HG03521 (cell line): Measurements from ENCODE around the gene PRRC2A.
"Not testable (repeated sequence)": the region's sequence is repeated elsewhere in the genome, so short reads cannot be mapped to it uniquely, and the experiment has no call there.

ENCODE experiments used
- ATAC-seq: cut with Tn5 transposase; IDR thresholded peaks from one replicate; pipeline ENCODE4 v1.9.1; 2021; ENCODE audit warnings: mild to moderate bottlenecking, moderate library complexity; ENCODE audit not compliant: unreplicated experiment

PRRC2A gene

DNA sequence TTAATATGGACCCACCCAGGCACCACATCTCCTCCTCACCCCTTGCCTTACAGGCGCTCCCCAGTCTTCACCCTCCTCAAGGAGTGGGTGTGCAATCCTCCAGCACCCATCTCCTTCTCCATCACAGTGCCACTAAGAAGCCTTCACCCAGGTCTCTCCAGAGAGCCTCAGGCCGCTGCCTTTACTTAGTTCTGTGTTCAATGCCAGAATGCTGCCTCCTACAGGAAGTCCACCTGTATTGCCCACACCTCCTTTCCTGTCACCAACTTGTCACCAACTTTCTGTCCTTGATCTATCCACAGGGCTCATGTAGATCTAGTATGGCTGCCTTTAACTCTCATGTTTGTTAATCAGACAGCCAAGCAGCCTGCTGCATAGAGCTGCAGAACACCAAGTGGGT, 35.0 kb upstream of the PRRC2A start:
- no peak for ATAC-seq

DNA sequence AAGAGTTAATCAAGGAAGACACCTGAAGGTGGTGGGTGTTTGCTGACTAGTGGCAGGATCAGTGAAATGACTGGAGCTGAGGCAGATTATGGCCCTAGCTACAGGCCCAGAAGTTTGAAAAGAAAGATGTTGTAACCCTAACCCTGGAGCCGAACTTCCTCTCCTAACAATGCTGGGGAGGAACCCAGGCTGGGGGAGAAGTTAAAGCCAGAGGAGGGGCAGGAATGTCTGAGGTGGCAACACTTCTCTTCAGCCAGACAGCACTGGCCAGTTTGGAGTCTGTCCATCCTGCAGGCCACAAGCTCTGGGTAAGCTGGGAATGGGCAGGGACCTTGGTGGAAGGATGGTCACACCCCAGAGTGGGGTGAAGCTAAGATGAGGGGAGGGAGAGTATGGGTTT, 34.5 kb upstream of the PRRC2A start, which contains the start of gene LST1:
Gene LST1, plus strand, starts transcription at position 270 of the 400 bp plus-strand sequence. CDS start 1,023 bp downstream, outside the sequence.
- no peak for ATAC-seq

DNA sequence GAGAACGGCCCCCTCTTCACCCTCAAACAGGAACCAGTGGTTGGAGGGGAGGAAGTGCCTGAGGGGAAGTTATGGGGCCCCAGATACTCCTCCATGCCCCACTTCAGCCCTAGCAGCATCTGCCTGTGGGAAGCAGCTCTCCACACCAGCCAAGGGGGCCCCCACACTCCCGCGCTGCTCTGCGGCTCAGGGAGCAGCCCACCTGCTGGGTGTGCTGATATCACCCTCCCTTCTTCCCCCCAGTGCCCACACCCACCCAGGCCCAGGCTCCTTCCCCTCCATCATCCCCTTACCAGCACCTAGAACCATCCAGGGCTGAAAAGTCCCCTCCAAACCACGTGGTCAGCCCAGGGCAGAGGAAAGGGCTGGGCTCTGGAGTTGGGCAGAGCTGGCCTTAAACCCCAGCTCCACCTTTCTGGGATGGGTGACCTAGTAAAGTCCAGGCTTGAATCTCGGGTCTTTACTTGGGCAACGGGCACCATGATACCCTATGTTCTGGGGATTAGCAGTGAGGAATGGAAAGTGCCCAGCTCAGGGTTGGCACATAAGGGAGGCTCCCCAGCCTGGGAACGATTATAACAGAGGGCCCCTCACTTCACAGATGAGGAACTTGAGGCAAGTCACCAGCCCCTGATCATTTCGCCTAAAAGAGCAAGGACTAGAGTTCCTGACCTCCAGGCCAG, 33.8 kb upstream of the PRRC2A start:
- no peak for ATAC-seq

DNA sequence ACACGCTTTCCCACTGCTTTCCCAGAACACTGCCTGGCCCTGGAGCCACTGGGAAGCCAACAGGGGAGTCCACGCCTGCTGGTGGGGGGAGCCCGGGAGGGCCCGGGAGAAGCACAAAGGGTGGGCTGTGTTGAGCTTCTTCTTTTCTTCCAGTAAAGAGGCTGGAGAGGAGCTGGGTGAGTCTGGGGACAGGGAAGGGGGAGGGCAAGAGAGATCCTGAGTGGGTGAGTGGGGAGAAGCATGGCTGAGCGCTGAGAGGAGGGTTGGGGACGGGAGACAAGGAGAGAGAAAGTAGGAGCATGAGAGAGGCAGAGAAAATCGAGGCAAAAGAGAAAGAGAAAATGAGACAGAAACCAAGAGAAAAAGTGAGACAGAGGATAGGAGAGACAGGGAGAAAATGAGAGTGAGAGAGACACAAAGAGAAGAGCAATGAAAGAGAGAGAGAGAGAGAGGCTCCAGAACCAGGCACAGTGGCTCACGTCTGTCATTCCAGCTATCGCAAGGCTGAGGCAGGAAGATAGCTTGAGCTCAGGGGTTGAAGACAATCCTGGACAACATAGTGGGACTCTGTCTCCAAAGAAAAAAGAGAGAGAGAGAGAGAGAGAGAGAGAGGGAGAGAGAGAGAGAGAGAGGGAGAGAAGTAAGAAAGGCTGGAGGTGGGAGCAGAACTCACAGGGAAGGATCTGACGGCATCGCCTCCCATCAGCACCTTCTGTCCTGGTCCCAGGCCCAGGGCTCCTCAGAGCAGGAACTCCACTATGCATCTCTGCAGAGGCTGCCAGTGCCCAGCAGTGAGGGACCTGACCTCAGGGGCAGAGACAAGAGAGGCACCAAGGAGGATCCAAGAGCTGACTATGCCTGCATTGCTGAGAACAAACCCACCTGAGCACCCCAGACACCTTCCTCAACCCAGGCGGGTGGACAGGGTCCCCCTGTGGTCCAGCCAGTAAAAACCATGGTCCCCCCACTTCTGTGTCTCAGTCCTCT, 32.4 kb upstream of the PRRC2A start:
- no peak for ATAC-seq

DNA sequence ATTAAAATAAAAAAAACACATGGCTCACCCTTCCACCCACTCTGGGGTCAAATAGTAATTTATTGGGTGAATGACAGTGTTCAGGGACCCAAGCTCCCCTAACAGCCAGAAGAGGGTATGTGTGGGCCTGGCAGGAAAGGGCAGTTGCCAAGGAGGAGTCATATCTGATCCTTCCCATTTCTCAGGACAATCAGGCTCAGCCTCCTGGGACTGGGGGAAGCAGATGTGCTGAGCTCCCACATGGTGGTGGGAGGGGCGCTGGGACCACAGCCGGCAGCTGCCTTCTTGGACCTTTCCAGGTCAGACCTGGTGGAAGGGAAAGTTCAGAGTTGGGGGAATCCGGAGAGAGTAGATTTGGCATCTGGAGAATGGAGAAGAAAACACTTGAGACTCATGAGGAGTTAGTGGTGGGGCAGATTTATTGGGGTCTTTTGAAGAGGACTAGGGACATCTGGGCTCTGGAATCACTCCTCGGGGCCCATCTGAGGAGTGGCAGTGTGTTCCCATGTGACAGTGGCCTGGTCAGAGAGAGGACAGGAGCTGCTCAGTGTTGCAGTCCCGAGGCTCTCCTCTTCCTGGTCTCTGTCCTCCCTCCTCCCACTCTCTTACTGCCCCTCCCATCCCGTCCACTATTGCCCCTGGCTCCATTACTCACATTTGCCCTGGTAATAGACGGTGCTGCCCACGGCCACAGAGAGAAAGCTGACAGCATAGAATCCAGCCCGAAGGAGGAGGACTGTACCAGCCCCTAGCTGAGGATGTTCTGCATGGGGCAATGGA, 31.5 kb upstream of the PRRC2A start:
- no peak for ATAC-seq

DNA sequence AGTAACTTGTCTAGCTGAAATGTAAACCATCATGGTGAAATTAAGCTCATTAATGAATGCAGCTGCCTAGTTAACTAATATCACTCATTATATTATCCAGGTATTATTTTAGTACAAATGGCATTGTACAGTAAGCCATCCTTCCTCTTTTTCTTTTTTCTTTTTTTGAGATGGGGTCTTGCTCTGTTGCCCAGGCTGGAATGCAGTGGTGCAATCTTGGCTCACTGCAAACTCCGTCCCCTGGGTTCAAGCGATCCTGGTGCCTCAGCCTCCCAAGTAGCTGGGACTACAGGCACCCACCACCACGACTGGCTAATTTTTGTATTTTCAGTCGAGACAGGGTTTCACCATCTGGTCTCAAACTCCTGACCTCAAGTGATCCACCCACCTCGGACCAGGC, 29.8 kb upstream of the PRRC2A start:
- ATAC-seq = not testable (repeated sequence)

DNA sequence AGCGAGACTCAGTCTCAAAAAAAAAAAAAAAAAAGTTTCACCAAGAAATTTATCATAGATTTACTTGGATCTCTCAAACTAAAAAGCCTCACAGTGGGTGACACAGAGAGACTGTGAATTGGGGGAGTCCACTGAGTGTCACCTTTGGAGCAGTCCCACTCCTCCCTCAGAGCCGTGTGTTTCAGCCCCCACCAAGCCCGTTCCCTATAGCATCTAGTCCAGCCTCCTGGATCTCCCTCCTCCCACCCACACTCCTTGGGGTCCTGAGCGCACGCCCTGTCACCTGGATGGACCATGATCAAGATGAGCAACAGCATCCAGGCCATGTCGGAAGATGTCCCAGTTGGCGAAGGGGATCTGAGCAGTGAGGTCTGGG, 28.1 kb upstream of the PRRC2A start:
- ATAC-seq = no peak

DNA sequence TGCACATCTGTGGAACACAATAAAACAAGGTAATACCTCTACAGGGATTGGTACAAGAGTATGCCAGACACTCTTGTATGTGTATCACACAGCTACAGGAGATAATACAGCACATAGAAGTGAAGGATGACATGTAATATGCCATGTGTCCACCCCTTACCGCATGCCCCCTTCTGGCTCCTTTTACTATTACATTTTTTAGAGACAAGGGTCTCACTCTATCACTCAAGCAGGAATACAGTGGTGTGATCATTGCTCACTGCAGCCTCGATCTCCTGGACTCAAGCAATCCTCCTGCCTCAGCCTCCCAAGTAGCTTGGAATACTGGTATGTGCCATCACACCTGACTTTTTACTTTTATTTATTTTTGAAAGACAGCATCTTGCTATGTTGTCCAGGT, 23.5 kb upstream of the PRRC2A start:
- ATAC-seq = no peak

DNA sequence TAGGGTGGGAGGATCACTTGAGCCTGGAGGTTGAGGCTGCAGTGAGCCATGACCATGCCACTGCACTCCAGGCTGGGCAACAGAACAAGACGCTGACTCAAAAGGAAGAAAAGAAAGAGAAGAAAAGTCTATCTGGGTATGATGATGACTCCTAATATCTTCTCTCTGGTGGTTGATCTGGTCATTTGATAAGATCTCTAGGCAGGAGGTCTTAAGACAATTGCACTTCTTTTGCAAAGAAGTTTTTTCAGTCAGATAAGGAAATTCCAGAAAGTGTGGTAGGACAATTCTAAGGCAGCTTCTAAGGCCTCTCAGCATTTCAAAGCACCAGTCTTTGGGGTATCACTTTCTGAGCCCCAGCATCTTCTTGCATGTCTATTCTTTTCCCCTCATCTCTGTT, 13.2 kb upstream of the PRRC2A start:
- no peak for ATAC-seq

DNA sequence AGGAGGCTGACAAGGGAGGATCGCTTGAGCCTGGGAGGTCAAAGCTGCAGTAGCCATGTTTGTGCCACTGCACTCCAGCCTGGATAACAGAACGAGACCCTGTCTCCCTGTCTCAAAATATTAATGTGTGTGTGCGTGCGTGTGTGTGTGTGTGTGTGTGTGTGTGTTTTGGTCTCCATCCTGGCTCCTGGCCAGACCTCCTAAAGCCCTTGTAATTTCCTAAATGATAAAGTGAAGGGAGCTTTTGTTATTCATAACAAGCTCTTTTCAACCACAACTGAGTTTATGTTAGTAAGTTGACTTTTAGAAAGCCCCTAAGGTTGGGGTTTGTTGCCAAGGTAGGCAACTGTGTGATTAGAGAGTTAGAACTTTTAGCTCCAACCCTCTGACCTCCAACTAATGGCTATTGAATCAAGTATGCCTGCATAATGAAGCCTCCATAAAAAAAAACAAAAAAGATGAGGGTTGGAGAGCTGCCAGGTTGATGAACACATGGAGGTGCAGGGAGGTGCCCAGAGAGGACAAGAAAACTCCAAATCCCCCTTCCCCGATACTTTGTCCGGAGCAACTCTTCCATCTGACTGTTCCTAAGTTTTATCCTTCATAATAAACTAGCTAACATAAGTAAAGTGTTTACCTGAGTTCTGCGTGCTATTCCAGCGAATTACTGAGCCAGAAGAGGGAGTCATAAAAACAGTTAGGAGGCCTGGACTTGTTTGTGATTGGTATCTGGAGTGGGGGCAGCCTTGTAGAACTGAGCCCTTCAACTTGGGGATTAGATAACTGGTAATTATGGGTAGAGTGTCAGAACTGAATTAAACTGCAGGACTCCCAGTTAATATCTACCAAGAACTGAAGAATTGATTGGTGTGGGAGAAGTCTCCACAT, 10.8 kb upstream of the PRRC2A start:
- no peak for ATAC-seq

DNA sequence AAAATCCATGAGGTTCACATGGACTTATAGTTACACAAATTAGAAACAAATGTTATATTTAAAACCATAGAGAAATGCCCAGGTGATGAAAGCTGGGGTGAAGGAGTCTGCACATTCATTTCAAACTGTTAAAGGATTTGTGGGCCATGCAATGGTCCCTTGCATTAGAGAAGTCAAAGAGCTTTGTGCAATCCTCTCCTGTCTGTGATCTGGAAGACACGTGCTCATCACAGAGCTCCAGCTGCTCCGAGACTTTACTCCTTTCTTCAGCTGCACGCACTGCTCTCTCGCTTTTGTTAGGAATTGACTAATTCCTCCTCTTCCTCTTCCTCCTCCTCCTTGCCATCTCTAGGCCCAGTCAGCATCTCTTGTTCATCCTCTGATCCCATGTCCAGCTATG, 9.5 kb upstream of the PRRC2A start:
- no peak for ATAC-seq

DNA sequence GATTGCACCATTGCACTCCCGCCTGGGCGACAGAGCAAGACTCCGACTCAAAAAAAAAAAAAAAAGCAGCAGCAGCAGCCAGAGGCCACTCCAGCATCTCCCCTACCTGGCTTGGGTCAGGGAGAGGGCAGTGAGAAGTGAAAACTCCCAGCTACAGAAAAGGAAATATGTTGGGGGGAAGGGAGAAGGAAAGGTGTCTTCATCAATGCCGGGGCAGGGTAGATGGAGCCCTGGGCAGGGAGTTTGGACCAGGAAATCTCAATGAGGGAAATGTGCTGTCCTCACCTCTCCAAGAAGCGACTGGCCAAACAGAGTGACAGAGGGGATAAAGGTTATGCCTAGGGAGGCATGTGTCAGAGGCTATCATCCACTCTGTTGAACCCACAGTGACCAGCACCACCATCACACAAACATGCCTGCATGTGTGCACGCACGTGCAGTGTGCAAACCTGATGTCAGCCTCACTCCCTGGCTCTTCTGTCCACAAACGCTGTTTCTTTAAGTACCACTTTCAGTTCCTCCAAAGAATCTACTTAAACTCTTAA, 6.4 kb upstream of the PRRC2A start:
- ATAC-seq = no peak

DNA sequence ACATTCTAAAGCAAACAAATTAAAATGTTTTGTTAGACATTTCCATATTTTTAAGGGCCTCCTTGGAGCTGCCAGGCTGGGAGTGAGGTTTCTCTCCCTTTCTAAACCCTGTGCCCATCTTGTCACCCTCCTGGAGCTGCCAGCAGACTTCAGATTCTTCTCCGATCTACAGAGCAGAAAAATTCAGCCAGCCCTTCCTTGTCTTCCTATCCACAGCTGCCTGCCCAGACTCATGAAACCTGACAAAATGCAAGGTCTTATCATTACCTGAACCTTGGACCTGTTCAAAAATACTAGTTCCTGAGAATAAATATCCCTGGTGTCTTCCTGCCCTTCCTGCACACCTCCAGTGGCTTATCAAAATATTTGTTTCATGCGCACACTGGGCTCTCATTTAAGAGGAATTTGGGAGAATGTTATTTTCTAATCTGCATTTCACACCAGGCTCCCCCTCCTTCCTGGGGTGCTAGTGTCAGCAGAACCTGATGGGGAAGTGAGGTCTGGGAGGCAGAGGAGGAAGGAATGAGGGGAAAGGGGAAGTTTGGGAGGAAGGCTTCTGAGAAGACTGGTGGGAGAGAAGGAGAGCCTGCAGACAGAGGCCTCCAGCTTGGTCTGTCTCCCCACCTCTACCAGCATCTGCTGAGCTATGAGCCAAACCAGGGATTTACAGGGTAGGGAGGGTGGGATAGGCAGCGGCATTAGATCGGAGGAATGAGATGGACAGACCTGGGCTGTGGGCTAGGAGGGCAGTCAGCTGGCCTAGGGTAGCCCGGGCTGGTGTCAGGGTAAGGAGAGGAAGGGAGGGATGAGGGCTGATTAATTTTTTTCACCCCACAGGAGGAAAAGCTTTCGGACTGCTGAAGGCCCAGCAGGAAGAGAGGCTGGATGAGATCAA, 5.6 kb upstream of the PRRC2A start, which contains the start of gene AIF1:
Gene AIF1, plus strand, starts transcription at position 551 of the 895 bp plus-strand sequence. Its CDS starts 96 bp downstream, at position 647.
- ATAC-seq = no peak

DNA sequence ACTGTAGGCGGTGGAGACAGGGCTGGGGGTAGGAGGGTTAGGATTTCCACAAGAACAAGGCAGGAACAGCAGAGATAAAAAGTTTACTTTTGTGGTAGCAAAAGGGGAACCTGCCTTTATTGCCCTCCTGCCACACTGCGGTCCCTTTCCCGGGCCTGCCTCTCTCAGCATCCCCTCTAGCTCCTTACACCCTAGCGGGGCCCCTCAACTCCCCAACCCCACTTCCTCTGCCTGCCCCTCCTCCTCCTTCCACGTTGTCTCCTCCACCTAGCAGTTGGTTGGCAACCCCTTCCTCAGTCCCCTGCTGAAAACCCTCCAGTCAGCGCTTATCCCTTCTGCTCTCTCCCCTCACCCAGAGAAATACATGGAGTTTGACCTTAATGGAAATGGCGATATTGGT, 4.8 kb upstream of the PRRC2A start:
- ATAC-seq = no peak

DNA sequence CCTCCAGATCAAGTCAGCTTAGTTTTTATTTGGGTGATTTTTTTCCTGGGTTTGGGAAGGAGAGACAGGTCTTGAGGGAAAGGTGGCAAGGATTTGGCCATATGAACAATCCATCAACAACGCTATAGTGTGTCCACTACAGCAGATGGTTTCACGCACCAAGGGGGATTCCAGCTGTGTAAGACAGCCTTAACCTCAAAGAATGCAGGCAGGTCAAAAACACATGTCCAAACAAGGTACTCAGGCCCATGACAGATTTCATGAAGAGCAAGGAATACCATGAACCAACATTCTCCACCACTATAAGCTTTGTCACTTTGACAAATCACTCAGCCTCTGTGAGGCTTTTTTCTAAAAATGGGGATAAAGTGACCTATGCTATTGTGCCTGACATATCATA, 3.5 kb upstream of the PRRC2A start:
- no peak for ATAC-seq

DNA sequence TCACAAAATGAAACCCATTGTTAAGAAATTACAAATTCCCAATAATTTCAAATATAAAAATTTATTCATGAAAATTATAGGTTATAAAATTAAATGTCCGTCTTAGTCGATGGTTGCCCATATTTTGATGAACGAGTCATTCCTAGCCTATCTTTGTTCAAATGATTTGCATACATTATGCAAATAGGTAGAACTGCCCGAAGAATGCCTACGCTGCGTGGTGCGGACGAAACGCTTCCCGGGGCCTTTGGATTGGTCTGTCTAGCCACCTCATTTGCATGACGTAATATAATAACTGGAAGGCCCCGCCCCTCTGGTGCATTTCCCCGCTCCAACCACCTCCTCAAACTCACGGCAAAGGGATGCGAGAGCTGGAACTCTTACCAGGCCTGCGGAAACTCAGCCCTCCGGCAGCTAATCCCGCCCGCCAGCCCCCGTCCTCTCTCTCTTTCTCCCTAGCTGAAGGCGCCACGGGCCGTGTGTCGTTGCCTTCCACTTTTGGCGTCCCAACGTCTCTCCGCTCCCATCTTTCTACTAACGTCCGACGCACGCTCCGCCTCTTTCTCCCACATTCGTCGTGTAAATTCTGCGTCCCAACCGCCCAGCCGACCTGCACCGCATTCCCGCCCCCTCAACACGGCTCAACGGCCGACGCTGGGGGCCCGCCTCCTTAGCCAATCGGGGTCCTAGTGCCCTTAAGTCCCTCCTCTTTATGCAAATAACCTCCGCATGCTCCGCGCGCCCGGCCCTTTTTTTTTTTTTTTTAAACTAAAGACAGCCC, 520 bp upstream of the PRRC2A start:
- peak; percentile 81 for ATAC-seq

DNA sequence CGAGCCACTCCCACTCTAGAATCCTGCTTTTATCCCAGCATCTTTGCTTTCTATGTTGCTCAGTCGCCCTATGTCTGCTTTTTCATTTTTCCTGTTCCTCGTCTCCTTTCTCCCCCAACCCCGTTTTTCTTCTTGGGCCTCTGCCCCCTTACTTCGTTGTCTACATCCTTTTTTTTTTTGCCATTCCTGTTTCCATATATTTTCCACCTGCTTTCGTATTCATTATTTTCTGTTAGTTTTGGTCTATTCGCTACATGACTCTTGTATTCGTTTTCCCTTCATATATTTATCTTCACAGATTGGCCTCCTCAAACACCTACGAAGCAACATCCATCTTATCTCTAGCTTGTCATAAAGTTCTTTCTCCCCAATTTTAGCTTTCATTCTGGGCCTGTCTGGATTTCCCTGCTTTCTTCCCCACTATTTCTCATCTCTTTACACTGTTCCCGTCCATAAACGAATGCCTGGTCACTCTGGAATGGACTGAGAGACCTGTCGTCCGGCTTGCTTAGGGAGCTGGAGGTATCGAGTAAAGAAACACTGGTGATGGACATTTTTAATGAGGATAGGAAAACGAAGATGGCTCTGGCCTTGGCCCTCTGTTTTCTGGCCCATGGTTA, 915 bp downstream of the PRRC2A start:
- no peak for ATAC-seq

DNA sequence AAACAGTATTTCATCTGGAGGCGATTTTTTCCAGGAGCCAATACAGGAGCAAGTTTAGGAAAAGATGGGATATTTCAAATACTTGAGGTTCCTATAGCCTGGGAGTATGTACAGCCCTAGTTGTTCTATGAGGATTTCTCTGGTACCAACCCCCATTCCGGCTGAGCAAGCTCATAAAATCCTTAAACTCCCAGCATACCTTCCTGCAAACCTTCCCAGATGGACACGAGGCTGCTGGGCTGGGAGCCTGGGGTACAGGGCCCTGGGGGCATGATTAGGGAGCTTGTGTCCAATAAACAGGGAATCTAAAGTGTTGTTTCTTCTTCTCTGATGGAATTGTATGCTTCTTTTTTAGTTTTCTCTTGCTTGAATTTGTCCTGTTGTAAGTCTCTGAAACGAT, 1.5 kb downstream of the PRRC2A start:
- ATAC-seq = no peak
